Activated B cell treated with CpG ODN at 0.5 μM for 24 hours (primary cell): ENCODE measurements around the gene MAP3K2. TPM values are rescaled to one million over a fixed set of nuclear protein-coding genes. Genes with fewer than 3 reads are reported as not detected.
A peak's percentile ranks its signal among the peaks of the same experiment; 100 is the strongest.

Experiments
- ATAC-seq: fragments of 200-7000 bp; cut with Tn5 transposase; one replicate; pipeline ENCODE4 v1.10.0; 2021; ENCODE audit warnings: low read depth, mild to moderate bottlenecking, moderate library complexity
- CTCF ChIA-PET: fragments of 350-600 bp; sonication (Branson Sonifier 250); formaldehyde crosslinking; loops from one replicate; lab custom pipeline; 2021; ENCODE audit warnings: antibody characterized with exemption; lab: Charles Lee
- POLR2A ChIA-PET: fragments of 350-600 bp; sonication (Branson Sonifier 250); formaldehyde crosslinking; loops from one replicate; lab custom pipeline; 2021; ENCODE audit warnings: antibody characterized with exemption; lab: Charles Lee
- DNase-seq: peaks from one replicate; pipeline ENCODE4 v3.0.0; 2022
- H3K27ac Mint-ChIP-seq: one replicate; pipeline ENCODE4 v1.8.0; 2020; ENCODE audit warnings: mixed read lengths
- H3K27me3 Mint-ChIP-seq: one replicate; pipeline ENCODE4 v1.8.0; 2021; ENCODE audit warnings: mixed read lengths
- H3K36me3 Mint-ChIP-seq: one replicate; pipeline ENCODE4 v1.8.0; 2021; ENCODE audit warnings: low read depth, mixed read lengths
- H3K4me1 Mint-ChIP-seq: one replicate; pipeline ENCODE4 v1.8.0; 2021; ENCODE audit warnings: mixed read lengths
- H3K4me3 Mint-ChIP-seq: one replicate; pipeline ENCODE4 v1.8.0; 2020; ENCODE audit warnings: mild to moderate bottlenecking, mixed read lengths
- H3K9me3 Mint-ChIP-seq: one replicate; pipeline ENCODE4 v1.8.0; 2020; ENCODE audit warnings: mixed read lengths
- CTCF ChIP-seq: fragments of 200-600 bp; IDR thresholded peaks from one replicate; pipeline ENCODE4 v1.8.0; 2022; ENCODE audit warnings: antibody characterized with exemption, mild to moderate bottlenecking
- intact Hi-C: fragments of 100-400 bp; cut with micrococcal nuclease; formaldehyde crosslinking; loops from one replicate; pipeline ENCODE4 v1.15.1; 2024
- total RNA-seq: library from RNA; stranded (reverse); gene quantifications from 2 replicates; pipeline ENCODE4 v1.2.3, GENCODE V29; 2022

MAP3K2 gene
- total RNA-seq, 1 donor from 2014 or later = 77.7 TPM

GRCh38 chr2:127392133-127392827 lies 4.5 kb upstream of the MAP3K2 start:
- ChIA-PET POLR2A (no interaction called here), CTCF (no interaction called here)
- H3K27ac Mint-ChIP-seq = peak overlapping the region; percentile 100
- H3K27me3 Mint-ChIP-seq = no peaks in the 10 kb centered on the region
- H3K4me3 Mint-ChIP-seq = no peak overlapping the region
- ATAC-seq (no peak), DNase-seq (no peak)
- peaks cover 2% of the 10 kb centered on the region for H3K9me3 Mint-ChIP-seq
- H3K36me3 Mint-ChIP-seq = peaks cover 5% of the 10 kb centered on the region
- TF ChIP-seq CTCF = no peak
- peaks cover 40% of the 10 kb centered on the region for H3K4me1 Mint-ChIP-seq
- intact Hi-C loops = no loop called here

GRCh38 chr2:127389778-127390435 lies 2.1 kb upstream of the MAP3K2 start:
- H3K27me3 Mint-ChIP-seq = no peaks in the 10 kb centered on the region
- peaks cover 2% of the 10 kb centered on the region for H3K9me3 Mint-ChIP-seq
- POLR2A ChIA-PET = interaction anchor here (0.6 to 3.9 kb wide), 8 partner anchors 9 to 137 kb away, joined by 4 to 23 read pairs (median 7); partner anchors contain the start of gene IWS1
- intact Hi-C loops = loop anchor here (2.0 to 10.0 kb wide), 3 partner anchors 305 to 733 kb away; partner anchors contain the start of genes GYPC and WDR33
- CTCF ChIA-PET = interaction anchor here (0.6 to 1.4 kb wide), 3 partner anchors 25 to 186 kb away, joined by 3 to 4 read pairs (median 3); no protein-coding TSS in a partner anchor
- ATAC-seq (peak; percentile 9), DNase-seq (no peak)
- H3K4me1 Mint-ChIP-seq = peaks cover 61% of the 10 kb centered on the region
- peak overlapping the region; percentile 100 for H3K27ac Mint-ChIP-seq
- peak overlapping the region; percentile 83 for H3K4me3 Mint-ChIP-seq
- H3K36me3 Mint-ChIP-seq = peaks cover 16% of the 10 kb centered on the region
- TF ChIP-seq CTCF = no peak

GRCh38 chr2:127388423-127389164 lies 819 bp upstream of the MAP3K2 start:
- Mint-ChIP-seq H3K4me1 (peaks cover 69% of the 10 kb centered on the region), H3K27me3 (no peaks in the 10 kb centered on the region), H3K9me3 (no peaks in the 10 kb centered on the region), H3K4me3 (peak overlapping the region; percentile 87), H3K27ac (peak overlapping the region; percentile 100), H3K36me3 (peaks cover 25% of the 10 kb centered on the region)
- CTCF ChIA-PET = interaction anchor here (1.0 to 1.3 kb wide), 2 partner anchors 20 to 27 kb away, joined by 3 read pairs; no protein-coding TSS in a partner anchor
- intact Hi-C loops = loop anchor here (1.0 to 10.0 kb wide), 6 partner anchors 138 to 732 kb away; partner anchors contain the start of genes GYPC, IWS1 and WDR33
- TF ChIP-seq CTCF = no peak
- POLR2A ChIA-PET = interaction anchor here (0.6 to 3.9 kb wide), 13 partner anchors 10 to 308 kb away, joined by 3 to 23 read pairs (median 4); partner anchors contain the start of gene IWS1
- ATAC-seq (peak; percentile 9), DNase-seq (no peak)

- TF ChIP-seq CTCF = no peak
- ATAC-seq (peak; percentile 72), DNase-seq (peak; percentile 82)
- Mint-ChIP-seq H3K36me3 (peaks cover 30% of the 10 kb centered on the region), H3K27me3 (no peaks in the 10 kb centered on the region), H3K4me3 (peak overlapping the region; percentile 84), H3K4me1 (peaks cover 74% of the 10 kb centered on the region), H3K9me3 (no peaks in the 10 kb centered on the region), H3K27ac (peak overlapping the region; percentile 80)
- CTCF ChIA-PET = interaction anchor here (1.0 to 1.2 kb wide), 2 partner anchors 27 to 32 kb away, joined by 3 read pairs; no protein-coding TSS in a partner anchor
- POLR2A ChIA-PET = interaction anchor here (0.7 to 1.2 kb wide), 4 partner anchors 15 to 139 kb away, joined by 3 to 4 read pairs (median 3); partner anchors contain the start of gene ERCC3
- intact Hi-C loops = loop anchor here (1.0 to 10.0 kb wide), 6 partner anchors 14 to 314 kb away; partner anchors contain the start of gene SFT2D3
These were observed 766 bp downstream of the MAP3K2 start for GRCh38 chr2:127386764-127387654.
